Right lobe of liver (tissue), 4 donors: ENCODE measurements around the gene SCARF2.

Experiments used
- POLR2A ChIP-seq: fragments of 450-650 bp; IDR thresholded peaks from one replicate; pipeline ENCODE4 v1.6.1; 2017; ENCODE audit warnings: antibody characterized with exemption, mild to moderate bottlenecking
- TF ChIP-seq, protein P1 (sequence below), 4 donors: fragments of 200-600 bp in 3 of 4; fragments of 450-650 bp in 1 of 4; IDR thresholded peaks; one replicate each; pipeline versions ENCODE4 v1.5.1 to v1.8.0; 2016 to 2022; ENCODE audit warnings: antibody characterized with exemption in 4 of 4, mild to moderate bottlenecking in 2 of 4
- donor health status: DM: no; HTN: no; CAD: no.
- donor health status: DM: no; HTN: no; CAD: no.
- donor health status: DM: no; HTN: yes; CAD: no.

DNA sequence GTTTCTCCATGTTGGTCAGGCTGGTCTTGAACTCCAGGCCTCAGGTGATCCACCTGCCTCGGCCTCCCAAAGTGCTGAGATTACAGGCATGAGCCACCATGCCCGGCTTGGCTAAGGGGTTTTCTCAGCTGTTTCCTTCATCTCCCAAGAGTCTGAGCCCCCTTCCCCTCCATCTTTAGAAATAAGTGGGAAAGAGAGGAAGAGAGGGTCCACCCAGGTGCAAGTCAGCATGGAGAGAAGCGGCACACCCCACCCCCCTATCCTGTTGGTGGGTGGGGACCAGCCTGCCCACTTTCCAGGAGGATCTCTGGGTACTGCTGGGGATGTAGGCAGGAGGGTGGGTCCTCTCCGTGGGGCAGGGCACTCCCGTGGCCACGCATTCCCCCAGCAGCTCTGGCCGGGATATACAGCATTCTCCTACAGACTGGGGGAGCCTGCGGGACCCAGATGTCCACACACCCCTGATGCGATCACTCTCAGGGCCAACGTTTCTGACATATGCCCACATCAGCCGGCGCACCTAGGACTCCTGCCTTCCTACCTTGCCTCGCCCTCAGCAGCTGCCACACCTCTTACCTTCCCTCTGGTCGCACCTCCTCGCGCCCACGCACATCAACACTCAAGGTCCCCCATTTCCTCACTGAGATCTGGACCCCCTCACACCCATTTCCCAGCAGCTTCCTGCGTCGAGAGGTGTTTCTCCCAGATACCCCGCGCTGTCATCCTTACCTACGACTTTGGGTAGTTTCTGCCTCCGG is 8.9 kb downstream of the SCARF2 start:
- TF ChIP-seq, protein P1, sequence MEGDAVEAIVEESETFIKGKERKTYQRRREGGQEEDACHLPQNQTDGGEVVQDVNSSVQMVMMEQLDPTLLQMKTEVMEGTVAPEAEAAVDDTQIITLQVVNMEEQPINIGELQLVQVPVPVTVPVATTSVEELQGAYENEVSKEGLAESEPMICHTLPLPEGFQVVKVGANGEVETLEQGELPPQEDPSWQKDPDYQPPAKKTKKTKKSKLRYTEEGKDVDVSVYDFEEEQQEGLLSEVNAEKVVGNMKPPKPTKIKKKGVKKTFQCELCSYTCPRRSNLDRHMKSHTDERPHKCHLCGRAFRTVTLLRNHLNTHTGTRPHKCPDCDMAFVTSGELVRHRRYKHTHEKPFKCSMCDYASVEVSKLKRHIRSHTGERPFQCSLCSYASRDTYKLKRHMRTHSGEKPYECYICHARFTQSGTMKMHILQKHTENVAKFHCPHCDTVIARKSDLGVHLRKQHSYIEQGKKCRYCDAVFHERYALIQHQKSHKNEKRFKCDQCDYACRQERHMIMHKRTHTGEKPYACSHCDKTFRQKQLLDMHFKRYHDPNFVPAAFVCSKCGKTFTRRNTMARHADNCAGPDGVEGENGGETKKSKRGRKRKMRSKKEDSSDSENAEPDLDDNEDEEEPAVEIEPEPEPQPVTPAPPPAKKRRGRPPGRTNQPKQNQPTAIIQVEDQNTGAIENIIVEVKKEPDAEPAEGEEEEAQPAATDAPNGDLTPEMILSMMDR (IDR thresholded peaks at IDR 0.05) = no peak
- TF ChIP-seq POLR2A = no peak
